HG03103 (cell line): ENCODE results near the gene SPRR3.
"Not testable (repeated sequence)": the region's sequence is repeated elsewhere in the genome, so short reads cannot be mapped to it uniquely, and the experiment has no call there.

Experiments used
- ATAC-seq: cut with Tn5 transposase; IDR thresholded peaks from one replicate; pipeline ENCODE4 v1.9.1; 2021; ENCODE audit warnings: low read depth; ENCODE audit not compliant: unreplicated experiment

Gene SPRR3

GRCh38 chr1:152982076-152982475 lies 19.5 kb upstream of the SPRR3 start:
- ATAC-seq, result no peak

GRCh38 chr1:152983234-152983633 lies 18.3 kb upstream of the SPRR3 start:
- no peak for ATAC-seq

GRCh38 chr1:152983743-152984142 lies 17.8 kb upstream of the SPRR3 start, which contains the start of gene SPRR1A:
TSS of gene SPRR1A (plus strand) at chr1:152984081. CDS start at chr1:152985231, 1,150 bp downstream.
- ATAC-seq, result no peak

- ATAC-seq, result no peak
These were observed 15.0 kb upstream of the SPRR3 start for GRCh38 chr1:152986578-152986977.

- no peak for ATAC-seq
These were observed 8.4 kb upstream of the SPRR3 start for GRCh38 chr1:152993186-152993585.

- ATAC-seq, result no peak
These were observed 5.7 kb upstream of the SPRR3 start for GRCh38 chr1:152995842-152996241.

- ATAC-seq, result no peak
These were observed 4.7 kb upstream of the SPRR3 start for GRCh38 chr1:152996633-152997400.

GRCh38 chr1:152997901-152998300 lies 3.6 kb upstream of the SPRR3 start:
- ATAC-seq, result no peak

- ATAC-seq, result no peak
These were observed 3.1 kb upstream of the SPRR3 start for GRCh38 chr1:152998476-152998875.

- no peak for ATAC-seq
These were observed 1.7 kb upstream of the SPRR3 start for GRCh38 chr1:152999818-153000217.

- no peak for ATAC-seq
These were observed 1.3 kb upstream of the SPRR3 start for GRCh38 chr1:153000294-153000693.

GRCh38 chr1:153011235-153011758 lies 9.7 kb downstream of the SPRR3 start:
- not testable (repeated sequence) for ATAC-seq

GRCh38 chr1:153021829-153022228 lies 20.3 kb downstream of the SPRR3 start:
- not testable (repeated sequence) for ATAC-seq

GRCh38 chr1:153022340-153022739 lies 20.8 kb downstream of the SPRR3 start:
- ATAC-seq, result not testable (repeated sequence)

GRCh38 chr1:153023109-153023508 lies 21.6 kb downstream of the SPRR3 start:
- no peak for ATAC-seq

GRCh38 chr1:153024413-153024812 lies 22.9 kb downstream of the SPRR3 start:
- ATAC-seq, result no peak

GRCh38 chr1:153025797-153026196 lies 24.2 kb downstream of the SPRR3 start:
- no peak for ATAC-seq

- no peak for ATAC-seq
These were observed 27.2 kb downstream of the SPRR3 start for GRCh38 chr1:153028766-153029165.

GRCh38 chr1:153030895-153031294 lies 29.3 kb downstream of the SPRR3 start, which contains the start of gene SPRR1B:
TSS of gene SPRR1B (plus strand) at chr1:153031203. CDS start at chr1:153032346, 1,143 bp downstream.
- no peak for ATAC-seq

GRCh38 chr1:153032073-153032472 lies 30.5 kb downstream of the SPRR3 start:
- no peak for ATAC-seq

GRCh38 chr1:153032677-153033308 lies 31.2 kb downstream of the SPRR3 start:
- no peak for ATAC-seq

- no peak for ATAC-seq
These were observed 33.7 kb downstream of the SPRR3 start for GRCh38 chr1:153035211-153035610.
